IPS-15b (cell line): ENCODE data around the gene PRRG2.
A peak's percentile ranks its signal among the peaks of the same experiment; 100 is the strongest.

ENCODE experiments used
- H3K27me3 ChIP-seq: one replicate; pipeline ENCODE4 v1.6.1; 2013; ENCODE audit warnings: low read length; ENCODE audit not compliant: control insufficient read depth, insufficient read depth
- H3K36me3 ChIP-seq: one replicate; pipeline ENCODE4 v1.6.1; 2013; ENCODE audit warnings: low read length; ENCODE audit not compliant: control insufficient read depth, insufficient read depth
- H3K4me1 ChIP-seq: one replicate; pipeline ENCODE4 v1.6.1; 2013; ENCODE audit warnings: mild to moderate bottlenecking, low read length; ENCODE audit not compliant: control insufficient read depth, insufficient read depth
- H3K4me3 ChIP-seq: one replicate; pipeline ENCODE4 v1.5.1; 2013; ENCODE audit warnings: low read depth, low read length
- H3K9ac ChIP-seq: one replicate; pipeline ENCODE4 v1.6.1; 2013; ENCODE audit warnings: low read depth, mild to moderate bottlenecking, low read length
- H3K9me3 ChIP-seq: one replicate; pipeline ENCODE4 v1.6.1; 2013; ENCODE audit warnings: mild to moderate bottlenecking, low read length; ENCODE audit not compliant: control insufficient read depth, insufficient read depth

The PRRG2 gene

GRCh38 chr19:49591731-49592485, 10.8 kb downstream of the PRRG2 start:
- Histone ChIP-seq H3K36me3 (peaks cover 24% of the 10 kb centered on the region), H3K4me3 (peak overlapping the region; percentile 81), H3K4me1 (peaks cover 9% of the 10 kb centered on the region), H3K27me3 (no peaks in the 10 kb centered on the region), H3K9me3 (no peaks in the 10 kb centered on the region), H3K9ac (peak overlapping the region; percentile 81)

DNA sequence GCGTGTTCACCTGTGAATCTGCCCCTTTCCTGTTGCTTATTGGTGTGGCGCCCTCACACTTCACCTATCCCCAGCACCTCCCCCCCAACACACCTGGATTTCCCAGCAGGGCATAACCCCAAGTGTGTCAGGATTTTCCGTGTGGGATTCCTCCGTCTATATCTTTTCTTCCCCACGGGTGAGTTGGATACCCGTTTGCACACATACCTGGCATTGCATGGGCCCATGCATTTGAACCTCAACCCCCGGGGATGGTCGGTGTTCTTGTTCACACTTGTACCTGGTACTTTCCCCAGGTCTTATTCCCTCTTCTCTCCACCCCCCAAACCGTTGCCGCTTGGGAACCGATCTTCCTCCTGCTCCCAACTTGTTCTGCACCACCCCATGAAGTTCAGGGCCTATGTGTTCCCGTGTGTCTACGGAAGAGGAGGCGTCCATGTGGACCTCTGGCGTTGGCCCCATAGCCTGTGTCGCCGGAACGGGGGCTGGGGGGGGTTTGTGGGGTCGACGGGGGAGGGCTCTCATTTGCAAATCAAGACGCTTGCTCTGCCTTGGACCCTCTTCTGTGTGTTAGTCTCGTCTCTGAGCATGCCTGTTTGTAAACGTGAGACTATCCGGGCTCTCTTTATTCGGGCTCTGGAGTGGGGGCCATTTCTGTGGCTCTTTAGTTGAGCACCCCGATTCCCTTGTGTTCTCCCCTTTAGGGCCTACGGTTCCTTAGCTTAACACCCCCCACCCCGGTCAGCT, 11.5 kb downstream of the PRRG2 start:
- H3K27me3 ChIP-seq = no peaks in the 10 kb centered on the region
- H3K9me3 ChIP-seq = no peaks in the 10 kb centered on the region
- peak overlapping the region; percentile 81 for H3K9ac ChIP-seq
- H3K36me3 ChIP-seq = peaks cover 29% of the 10 kb centered on the region
- H3K4me1 ChIP-seq = peaks cover 9% of the 10 kb centered on the region
- peak overlapping the region; percentile 81 for H3K4me3 ChIP-seq

GRCh38 chr19:49593233-49594113, 12.4 kb downstream of the PRRG2 start:
- Histone ChIP-seq H3K9me3 (no peaks in the 10 kb centered on the region), H3K4me3 (peak overlapping the region; percentile 81), H3K36me3 (peaks cover 35% of the 10 kb centered on the region), H3K27me3 (no peaks in the 10 kb centered on the region), H3K9ac (peak overlapping the region; percentile 47), H3K4me1 (peaks cover 9% of the 10 kb centered on the region)

GRCh38 chr19:49594157-49594992, 13.3 kb downstream of the PRRG2 start:
- Histone ChIP-seq H3K9me3 (no peaks in the 10 kb centered on the region), H3K36me3 (peaks cover 44% of the 10 kb centered on the region), H3K4me1 (peaks cover 9% of the 10 kb centered on the region), H3K4me3 (peak overlapping the region; percentile 3), H3K9ac (no peak overlapping the region), H3K27me3 (no peaks in the 10 kb centered on the region)

GRCh38 chr19:49594993-49595818, 14.1 kb downstream of the PRRG2 start:
- Histone ChIP-seq H3K36me3 (peaks cover 52% of the 10 kb centered on the region), H3K27me3 (no peaks in the 10 kb centered on the region), H3K4me1 (peaks cover 6% of the 10 kb centered on the region), H3K9ac (no peak overlapping the region), H3K4me3 (no peak overlapping the region), H3K9me3 (no peaks in the 10 kb centered on the region)

GRCh38 chr19:49595819-49596404, 14.8 kb downstream of the PRRG2 start:
- Histone ChIP-seq H3K4me1 (peaks cover 6% of the 10 kb centered on the region), H3K4me3 (no peak overlapping the region), H3K9me3 (no peaks in the 10 kb centered on the region), H3K36me3 (peaks cover 55% of the 10 kb centered on the region), H3K9ac (no peak overlapping the region), H3K27me3 (no peaks in the 10 kb centered on the region)

- Histone ChIP-seq H3K9me3 (no peaks in the 10 kb centered on the region), H3K27me3 (no peaks in the 10 kb centered on the region), H3K4me1 (peaks cover 6% of the 10 kb centered on the region), H3K4me3 (no peak overlapping the region), H3K9ac (no peak overlapping the region), H3K36me3 (peaks cover 55% of the 10 kb centered on the region)
Observed at GRCh38 chr19:49596407-49596806, 15.3 kb downstream of the PRRG2 start.

- Histone ChIP-seq H3K4me1 (peaks cover 6% of the 10 kb centered on the region), H3K4me3 (no peak overlapping the region), H3K36me3 (peaks cover 60% of the 10 kb centered on the region), H3K9me3 (no peaks in the 10 kb centered on the region), H3K9ac (no peak overlapping the region), H3K27me3 (no peaks in the 10 kb centered on the region)
Observed at GRCh38 chr19:49596954-49597702, 16.0 kb downstream of the PRRG2 start.

DNA sequence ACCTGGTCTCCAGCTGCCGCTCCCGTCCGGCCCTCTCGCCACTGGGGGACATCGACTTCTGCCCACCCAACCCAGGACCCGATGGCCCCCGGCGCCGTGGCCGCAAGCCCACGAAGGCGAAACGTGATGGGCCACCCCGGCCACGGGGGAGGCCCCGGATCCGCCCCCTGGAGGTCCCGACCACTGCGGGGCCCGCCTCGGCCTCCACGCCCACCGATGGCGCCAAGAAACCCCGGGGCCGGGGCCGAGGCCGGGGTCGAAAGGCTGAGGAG, 16.5 kb downstream of the PRRG2 start:
- H3K4me3 ChIP-seq = no peak overlapping the region
- H3K9ac ChIP-seq = no peak overlapping the region
- no peaks in the 10 kb centered on the region for H3K9me3 ChIP-seq
- H3K36me3 ChIP-seq = peaks cover 64% of the 10 kb centered on the region
- no peaks in the 10 kb centered on the region for H3K27me3 ChIP-seq
- peaks cover 6% of the 10 kb centered on the region for H3K4me1 ChIP-seq
